Measurements from ENCODE around the gene TEX22.

TEX22 gene

DNA sequence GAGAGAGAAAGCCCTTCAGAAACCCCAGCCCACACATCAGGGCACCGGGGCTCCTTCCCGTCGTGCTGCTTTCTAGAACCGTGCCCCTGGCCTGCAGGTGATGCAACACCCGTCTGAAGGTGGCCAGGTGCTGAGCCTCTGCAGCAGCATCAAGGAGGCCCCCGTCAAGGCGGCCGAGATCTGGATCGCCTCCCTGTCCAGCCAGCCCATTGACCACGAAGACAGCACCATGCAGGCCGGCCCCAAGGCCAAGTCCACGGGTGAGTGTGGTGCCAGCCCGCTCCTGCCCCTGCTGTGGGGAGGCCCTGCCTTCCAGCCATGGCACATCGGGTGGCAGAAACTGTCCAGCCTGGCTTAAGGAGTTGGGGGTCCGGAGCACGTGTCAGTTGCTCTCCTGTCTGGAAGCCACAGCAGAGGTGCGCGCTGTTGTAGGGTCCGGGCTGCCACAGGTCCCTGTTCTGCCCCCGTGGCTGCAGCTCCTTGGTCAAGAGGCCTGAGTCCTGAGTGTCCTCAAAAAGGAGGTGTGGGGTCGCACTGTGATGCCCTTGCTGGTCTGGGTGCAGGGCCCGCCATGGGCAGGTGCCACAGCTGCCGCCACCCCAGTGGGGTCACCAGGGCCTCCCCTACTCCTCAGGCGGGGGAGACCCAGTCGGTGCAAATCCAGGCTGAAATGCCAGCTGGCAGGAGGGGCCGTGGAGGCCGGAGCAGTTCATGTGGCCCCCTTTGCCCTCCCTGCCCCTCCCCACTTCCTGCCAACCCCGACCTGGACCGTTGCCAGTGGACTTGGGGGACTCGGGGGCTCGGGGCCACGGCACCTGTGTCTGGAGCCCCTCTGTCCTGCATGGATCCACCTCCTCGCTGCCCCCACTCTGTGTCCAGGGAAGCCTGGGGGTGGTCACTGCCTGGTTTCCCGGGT is 31.0 kb upstream of the TEX22 start:
- DNase-seq = no peak

DNA sequence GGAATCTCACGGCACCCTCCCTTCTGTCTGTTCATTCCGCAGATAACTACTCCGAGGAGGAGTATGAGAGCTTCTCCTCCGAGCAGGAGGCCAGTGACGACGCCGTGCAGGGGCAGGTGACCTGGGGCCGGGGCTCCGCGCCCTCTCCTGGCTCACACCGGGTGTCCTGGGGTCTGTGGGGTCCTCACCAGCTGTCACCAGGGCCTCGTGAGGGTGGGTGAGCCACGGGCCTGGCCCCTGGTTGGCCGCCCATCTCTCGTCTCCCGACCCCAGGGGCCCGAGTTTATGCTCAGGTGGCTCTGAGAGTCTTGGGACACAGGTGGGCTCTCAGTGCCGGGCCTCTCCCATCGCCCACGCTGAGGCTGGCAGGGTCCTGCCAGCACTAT is 30.3 kb upstream of the TEX22 start:
- DNase-seq = no peak

DNA sequence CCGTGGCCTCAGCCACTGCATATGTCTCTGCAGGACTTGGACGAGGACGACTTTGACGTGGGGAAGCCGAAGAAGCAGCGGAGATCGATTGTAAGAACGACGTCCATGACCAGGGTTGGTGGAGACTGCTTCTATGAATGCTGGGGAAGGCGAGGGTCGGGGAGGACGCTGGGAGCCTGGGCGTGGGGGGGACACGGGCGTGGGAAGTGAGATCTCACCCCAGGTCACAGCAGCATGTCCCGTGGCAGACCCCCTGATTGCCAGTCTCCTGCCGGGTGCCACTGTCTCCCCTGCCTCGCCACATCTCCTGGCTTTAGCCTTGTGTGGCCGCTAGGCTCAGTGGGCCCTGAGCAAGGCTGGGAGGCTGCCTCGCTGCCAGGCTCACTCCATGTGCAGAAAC is 29.9 kb upstream of the TEX22 start:
- DNase-seq = no peak

DNA sequence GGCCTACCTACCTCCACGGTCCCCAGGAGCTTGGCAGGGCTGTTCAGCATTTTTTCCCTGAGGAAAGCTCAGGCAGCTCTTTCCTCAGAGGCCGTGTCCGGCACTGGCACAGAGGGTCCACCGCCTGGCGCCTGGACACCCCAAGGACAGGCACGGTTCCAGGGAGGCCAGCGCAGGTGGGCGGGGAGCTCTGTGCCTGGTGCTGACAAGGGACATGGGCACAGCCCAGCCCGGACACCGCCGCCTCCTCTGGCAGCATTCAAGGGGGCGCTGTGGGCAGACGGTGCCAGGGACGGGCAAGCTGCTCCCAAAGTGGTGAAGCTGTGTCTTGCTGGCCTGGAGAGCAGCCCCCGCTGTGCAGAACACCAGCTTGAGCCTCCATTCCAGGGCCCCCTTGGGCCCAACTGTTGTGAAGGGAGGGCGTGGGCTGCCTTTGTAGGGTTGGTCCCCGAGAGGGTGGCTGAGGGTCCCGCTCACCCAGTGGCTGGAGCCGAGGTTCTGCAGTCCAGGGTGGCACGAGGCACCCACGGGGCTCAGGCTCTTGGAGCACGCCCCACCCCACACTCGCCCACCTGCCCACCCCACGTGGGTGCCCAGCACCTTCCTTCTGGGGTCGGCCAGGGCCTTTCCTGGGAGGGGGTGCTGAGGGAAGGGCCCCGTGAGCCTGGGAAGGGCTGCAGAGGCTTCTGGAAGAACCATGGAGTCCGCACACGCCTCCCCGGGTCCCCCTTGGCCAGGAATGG is 29.3 kb upstream of the TEX22 start:
- DNase-seq = no peak

DNA sequence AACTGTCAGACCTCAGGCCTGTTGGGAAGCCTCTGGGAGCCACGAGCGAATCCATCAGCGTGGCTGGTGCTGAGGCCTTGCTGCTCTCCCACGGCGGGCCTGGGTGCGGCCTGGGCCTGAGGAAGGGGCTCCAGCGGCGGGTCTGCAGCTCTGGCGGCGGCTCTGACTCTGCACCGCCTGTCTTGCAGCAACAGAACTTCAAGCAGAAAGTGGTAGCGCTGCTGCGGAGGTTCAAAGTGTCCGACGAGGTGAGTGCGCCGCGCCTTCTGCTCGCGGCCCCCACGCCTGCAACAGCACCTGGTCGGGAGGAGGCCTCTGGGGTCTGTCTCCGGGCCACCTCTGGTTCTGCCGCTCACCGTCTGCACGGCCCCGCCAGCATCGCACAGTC is 28.7 kb upstream of the TEX22 start:
- DNase-seq = no peak

DNA sequence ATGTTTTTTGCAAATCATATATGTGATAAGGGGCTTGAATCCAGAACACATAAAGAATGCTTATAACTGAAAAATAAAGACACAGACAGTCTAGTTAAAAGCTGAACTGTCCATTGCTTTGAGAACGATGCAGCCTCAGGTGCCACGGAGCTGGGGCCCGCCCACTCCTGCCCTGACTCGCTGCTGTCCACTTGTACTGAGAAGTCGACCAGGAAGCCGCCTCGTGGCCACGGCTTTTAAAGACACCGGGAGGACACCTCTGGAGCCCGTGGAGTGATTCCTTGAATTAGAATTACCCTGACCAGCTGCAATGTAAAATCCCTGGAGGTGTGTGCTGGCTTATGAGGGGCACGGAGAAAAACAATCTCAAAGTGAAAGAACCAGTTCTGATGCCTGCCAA is 23.9 kb upstream of the TEX22 start:
- no peak for DNase-seq

DNA sequence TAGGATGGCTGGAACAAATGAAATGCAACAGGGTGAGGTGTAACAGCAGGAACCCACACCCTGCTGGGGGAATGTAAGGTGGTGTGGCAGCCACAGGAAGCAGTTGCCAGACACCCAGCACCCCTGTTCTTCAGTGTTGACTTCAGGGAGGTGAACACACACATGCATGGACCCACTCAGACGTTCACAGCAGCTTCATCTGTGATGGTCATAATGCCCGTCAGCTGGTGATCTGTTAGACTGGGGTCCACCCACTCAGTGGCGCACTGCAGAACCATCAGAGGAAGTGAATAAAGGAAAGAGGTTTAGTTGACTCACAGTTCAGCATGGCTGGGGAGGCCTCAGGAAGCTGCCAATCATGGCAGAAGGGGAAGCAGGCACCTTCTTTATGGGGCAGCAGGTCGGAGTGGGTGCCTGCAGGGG is 22.7 kb upstream of the TEX22 start:
- peak; percentile 11 for DNase-seq

DNA sequence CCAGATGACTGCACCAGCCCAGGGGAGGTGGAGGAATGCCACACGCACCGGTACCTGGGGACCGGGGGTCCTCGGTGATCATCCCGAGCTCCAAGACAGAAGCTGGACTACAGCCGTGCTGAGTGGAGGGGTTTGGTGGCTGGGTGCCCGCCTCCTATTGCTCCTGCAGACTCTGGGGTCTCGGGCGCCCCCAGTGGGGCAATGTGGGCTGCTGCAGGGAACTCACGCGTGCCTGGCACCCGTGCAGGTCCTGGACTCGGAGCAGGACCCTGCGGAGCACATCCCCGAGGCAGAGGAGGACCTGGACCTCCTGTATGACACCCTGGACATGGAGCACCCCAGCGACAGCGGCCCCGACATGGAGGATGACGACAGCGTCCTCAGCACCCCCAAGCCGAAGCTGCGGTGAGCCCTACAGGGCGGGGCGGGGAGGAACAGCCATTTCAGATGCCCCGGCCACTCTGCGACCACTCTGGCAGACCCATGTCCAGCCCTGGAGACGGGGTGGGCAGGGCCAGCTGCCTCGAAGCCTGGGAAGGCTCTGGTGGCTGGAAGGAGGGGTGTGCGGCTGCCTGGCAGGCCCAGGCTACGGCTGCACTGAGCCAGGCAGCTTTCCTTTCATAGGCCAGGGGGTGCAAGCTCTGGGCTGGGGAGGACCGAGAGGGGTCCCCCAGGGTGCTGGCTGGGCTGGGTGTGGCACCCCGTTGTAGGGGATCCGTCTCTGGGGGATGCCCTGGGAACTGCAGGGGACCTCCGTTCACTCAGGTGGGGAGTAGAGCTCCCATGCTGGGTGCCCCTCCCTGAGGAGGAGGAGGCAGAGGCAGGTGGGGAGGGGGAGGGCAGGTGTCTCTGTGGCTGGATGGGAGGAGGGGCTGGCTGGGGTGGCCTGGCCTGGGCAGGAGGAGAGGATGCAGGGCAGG is 21.6 kb upstream of the TEX22 start:
- no peak for DNase-seq

DNA sequence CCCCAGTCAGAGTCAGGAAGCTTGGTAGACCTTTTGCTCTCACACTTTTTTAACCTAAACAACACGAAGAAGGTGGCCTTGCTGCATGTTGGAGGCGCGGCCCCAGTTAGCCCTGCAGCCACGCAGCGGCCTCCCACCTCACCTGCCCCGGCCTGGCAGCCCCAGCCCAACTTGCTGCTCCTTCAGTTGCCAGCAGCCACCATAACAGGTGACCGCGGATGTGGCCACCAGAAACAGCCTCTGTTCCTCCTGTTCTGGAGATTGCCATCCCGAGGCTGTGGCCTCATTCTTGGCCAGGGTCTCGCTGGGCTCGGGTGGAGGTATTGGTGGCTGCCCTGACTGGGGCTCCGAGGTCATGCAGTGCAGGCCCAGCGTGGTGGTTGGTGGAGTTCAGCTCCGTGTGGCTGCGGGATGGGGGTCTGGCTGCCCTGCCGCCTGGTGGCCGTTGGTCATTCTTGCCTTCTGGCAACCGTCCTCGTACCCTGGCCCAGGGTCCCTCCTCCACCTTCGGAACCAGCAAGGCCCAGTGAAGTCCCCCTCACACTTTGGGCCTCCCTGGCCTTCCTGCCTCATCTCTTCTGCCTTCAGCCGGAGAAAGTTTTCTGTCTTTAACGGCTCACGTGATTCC is 20.7 kb upstream of the TEX22 start:
- no peak for DNase-seq

DNA sequence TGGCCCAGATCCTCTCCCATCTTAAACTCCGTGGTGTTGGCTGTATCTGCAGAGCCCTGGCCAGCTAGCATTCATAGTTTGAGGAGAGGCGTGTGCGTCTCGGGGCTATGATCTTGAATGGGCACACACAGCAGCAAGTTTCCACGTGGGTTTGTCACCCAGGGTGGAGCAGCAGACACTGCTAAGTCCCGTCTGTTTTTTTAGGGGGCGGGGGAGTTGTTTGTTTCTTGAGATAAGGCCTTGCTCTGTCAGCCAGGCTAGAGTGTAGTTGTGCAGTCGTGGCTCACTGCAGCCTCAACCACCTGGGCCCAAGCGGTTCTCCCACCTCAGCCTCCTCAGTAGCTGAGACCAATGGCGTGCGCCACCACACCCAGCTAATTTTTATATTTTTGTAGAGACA is 20.1 kb upstream of the TEX22 start:
- peak; percentile 76 for DNase-seq

DNA sequence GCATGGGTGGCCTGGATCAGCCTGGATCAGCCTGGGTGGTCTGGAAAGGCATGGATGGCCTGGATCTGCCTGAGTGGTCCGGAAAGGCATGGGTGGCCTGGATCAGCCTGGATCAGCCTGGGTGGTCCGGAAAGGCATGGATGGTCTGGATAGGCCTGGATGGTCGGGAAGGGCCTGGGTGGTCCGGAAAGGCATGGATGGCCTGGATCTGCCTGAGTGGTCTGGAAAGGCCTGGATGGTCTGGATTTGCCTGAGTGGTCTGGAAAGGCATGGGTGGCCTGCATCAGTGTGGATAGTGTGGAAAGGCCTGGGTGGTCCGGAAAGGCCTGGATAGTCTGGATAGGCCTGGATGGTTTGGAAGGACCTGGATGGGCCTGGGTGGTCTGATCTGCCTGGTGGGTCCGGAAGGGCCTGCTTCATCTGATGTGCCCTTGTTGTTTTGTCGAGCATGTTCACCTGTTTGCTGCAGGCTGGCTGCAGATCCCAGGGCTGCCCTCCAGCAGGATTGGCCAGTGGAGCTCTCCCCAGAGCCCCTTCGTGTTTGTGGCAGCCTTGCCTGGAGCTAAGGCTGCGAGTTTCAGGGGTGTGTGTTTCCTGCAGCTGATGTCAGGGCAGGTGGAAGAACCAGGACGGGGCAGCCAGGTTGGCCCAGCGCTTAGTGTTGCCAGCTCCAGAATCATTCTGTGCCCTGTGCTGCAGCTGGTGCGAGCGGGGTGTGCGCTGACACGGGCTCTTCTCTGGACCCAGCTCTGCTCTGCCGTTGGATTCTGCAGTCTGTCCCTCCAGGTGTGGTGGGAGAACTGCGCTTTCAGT is 19.3 kb upstream of the TEX22 start:
- DNase-seq = no peak

DNA sequence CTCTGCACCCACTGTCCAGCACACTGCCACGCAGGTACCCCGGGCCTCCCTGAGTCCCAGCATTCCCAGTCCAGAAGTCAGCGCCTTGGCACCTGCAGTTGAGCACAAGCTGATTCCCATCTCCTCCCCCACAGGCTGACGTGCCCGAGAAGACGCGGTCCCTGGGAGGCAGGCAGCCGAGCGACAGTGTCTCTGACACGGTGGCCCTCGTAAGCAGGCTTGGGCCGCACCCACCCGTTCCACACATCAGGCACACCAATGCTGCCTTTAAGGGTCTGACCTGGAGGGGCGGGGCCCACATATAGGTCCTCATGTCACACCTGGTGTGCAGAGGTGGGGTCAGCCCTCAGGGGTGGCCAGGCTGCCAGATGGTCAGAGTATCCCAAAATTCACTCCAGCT is 18.4 kb upstream of the TEX22 start:
- DNase-seq = no peak

DNA sequence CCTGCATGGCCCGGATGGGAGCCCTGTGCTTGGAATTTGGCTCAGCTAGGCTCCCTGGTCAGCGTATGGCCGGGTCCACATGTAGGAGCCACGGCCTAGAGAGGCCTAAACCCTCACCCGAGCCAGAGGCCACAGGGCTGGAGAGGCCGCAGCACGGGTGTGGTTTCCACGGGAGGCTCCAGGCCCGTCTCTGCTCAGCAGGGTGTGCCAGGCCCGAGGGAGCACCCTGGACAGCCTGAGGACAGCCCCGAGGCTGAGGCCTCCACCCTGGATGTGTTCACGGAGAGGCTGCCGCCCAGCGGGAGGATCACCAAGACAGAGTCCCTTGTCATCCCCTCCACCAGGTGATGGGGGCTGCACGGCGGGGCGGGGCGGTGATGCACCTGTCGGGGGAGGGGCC is 17.6 kb upstream of the TEX22 start:
- no peak for DNase-seq

DNA sequence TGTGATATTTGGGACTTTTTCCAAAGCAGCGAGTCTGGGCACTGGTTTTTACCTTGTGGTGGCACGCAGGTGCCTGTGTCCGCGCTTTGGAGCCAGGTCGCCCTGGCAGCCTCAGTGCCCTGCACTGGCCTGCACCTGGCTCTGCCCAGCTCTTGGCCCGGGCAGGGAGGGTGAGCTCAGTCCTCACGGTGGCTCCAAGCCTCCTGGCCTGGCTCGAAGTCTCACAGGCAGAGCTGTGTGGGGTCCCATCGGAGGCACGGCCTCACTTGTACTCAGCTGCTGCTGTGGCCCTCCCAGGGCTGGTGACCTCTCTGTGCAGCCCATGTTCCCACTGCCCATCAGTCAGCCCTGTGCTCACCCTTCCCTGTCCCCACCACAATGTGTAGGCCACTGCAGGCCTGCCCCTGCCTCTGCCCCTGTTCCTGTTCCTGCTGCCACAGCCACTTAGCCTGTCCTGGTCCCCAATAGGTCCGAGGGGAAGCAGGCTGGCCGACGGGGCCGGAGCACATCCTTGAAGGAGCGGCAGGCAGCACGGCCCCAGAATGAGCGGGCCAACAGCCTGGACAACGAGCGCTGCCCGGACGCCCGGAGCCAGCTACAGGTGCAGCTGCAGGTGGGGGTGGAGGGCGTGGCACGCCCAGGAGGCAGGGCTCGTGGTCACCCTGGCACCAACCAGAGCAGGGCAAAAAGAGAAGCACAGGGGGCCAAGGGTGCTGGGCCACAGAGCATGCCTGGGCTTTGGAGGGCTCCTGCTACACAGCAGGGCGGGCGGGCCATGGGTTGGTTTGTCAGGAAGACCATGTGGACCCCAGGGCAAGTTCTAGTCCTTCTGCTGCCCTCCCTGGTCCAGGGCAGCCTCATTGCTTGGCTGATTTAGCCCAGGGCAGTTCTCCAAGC is 16.6 kb upstream of the TEX22 start:
- no peak for DNase-seq

DNA sequence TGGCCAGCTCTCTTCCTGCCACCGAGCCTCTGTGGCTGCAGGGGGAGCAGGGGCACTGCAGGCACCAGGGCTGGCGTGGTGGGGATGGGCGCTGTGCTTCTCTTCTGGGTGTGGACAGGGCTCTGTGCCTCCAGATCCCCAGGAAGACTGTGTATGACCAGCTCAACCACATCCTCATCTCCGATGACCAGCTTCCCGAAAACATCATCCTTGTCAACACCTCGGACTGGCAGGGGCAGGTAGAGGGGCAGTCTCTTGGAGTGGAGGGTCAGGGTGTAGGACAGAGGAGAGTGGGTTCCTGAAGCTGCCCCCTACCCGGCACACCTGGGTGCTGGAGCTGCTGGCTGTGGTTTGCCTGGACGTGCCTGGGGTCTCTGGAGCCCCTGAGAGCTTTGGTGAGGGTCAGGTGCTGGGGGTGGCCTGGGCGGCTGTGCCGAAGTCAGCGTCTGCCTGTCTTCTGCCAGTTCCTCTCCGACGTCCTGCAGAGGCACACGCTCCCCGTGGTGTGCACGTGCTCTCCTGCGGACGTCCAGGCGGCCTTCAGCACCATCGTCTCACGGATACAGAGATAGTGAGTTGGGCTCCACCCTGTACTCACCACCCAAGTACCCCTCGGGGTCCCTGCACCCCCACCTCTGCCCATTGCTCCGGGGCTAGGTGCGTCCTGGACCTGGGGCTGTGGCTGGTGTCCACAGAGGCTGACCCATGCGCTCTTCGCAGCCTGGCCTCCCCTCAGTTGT is 15.8 kb upstream of the TEX22 start:
- no peak for DNase-seq

DNA sequence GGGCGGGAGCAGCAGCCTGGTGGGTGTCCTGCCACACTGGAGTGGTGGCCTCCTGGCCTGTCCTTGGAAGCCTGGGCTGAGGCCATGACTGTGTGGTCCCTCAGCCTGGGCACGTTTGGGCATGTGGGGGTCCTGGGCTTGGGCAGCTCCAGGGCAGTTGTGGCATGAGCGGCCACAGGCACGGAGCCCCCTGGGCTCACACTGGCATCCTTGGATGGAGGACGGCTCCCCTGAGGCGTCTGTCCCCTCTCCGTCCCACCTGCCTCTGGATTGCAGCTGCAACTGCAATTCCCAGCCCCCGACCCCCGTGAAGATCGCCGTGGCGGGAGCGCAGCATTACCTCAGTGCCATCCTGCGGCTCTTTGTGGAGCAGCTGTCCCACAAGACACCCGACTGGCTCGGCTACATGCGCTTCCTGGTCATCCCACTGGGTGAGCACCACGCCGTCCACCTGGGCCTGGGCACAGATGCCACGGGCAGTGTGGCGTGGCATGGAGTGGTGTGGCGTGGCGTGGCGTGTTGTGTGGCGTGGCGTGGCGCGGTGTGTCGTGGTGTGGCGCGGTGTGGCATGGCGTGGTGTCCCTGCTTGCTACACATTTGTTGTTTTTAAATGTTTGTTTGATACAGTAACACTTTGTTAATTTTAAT is 15.1 kb upstream of the TEX22 start:
- no peak for DNase-seq

DNA sequence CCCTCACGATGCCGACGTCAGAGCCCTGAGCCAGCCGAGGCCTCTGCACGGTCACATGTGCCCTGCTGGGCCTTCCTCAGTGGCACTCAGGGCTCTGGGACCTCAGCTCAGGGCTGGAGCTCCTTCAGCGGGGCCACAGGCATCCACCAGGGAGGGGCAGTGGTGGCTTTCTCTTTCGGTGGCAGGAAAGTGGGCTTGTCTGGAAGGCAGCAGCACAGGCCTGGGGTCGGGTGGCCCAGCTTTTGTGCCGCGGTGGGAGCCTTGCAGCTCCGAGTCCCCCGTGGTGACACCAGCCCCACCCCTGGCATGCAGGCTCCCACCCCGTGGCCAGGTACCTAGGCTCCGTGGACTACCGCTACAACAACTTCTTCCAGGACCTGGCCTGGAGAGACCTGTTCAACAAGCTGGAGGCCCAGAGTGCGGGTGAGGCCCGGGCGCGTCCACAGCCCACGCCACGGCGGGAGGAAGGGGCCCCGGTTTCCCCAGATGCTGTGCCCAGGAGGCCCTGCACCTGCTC is 14.2 kb upstream of the TEX22 start:
- no peak for DNase-seq

DNA sequence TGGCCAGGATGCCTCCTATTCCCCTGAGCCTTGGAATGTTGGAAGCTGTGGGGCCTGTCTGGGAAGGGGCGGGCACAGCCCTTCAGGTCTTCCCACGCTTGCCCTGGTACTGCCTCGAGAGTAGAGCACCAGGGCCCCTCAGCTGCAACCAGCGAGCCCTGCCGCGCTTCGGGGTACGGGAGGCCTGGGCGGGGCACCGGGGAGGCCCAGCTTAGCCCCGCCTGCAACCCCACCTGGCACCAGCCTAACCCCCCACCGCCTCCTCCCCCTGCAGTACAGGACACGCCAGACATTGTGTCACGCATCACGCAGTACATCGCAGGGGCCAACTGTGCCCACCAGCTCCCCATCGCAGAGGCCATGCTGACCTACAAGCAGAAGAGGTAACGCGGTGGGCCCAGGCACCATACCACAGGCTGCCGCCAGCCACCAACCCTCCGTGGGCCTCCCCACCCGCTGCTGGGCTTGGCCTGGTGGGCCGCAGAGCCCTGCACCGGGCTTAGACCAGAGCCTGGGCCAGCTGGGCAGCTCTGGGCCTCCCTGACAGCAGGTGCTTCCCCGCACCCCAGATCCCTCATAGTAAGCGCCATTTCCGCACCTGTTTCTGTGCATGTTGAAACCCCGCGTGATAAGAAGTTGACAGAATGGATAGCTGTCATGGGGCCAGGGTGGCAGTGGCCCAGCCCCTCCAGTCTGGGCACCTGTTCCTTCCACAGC is 13.6 kb upstream of the TEX22 start:
- no peak for DNase-seq

DNA sequence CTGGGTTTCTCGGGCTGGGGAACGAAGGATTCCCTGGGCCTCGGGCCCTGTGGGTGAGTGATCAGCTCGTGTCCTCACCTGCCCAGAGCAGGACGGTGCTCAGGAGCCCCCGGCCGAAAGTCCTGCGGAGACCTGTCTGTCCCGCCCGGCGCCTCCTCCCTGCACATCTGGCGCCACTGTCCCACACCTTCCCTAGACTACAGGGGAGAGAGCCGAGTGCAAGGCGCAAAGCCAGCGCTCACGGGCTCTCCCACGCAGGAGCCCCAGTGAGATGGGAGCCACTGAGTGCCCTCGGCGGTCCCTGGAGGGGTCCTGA is 13.1 kb upstream of the TEX22 start:
- DNase-seq = no peak
